Ishikawa (cell line): ENCODE measurements around the gene TMIGD1.

Experiments
- CEBPB ChIP-seq: IDR thresholded peaks from 2 replicates; pipeline ENCODE4 v1.6.1; 2012
- CREB1 ChIP-seq: IDR thresholded peaks from 2 replicates; pipeline ENCODE4 v1.6.1; 2012; ENCODE audit warnings: low read depth
- EGR1 ChIP-seq: IDR thresholded peaks from 2 replicates; pipeline ENCODE4 v1.6.1; 2012
- EP300 ChIP-seq: IDR thresholded peaks from 2 replicates; pipeline ENCODE4 v1.6.1; 2012; ENCODE audit warnings: borderline replicate concordance
- FOXM1 ChIP-seq: IDR thresholded peaks from 2 replicates; pipeline ENCODE4 v1.6.1; 2012; ENCODE audit warnings: low read depth, borderline replicate concordance
- NFIC ChIP-seq: IDR thresholded peaks from 2 replicates; pipeline ENCODE4 v1.6.1; 2012
- RAD21 ChIP-seq: IDR thresholded peaks from 2 replicates; pipeline ENCODE4 v1.6.1; 2012; ENCODE audit warnings: low read depth
- TAF1 ChIP-seq: IDR thresholded peaks from 2 replicates; pipeline ENCODE4 v1.6.1; 2012; ENCODE audit warnings: low read depth, mild to moderate bottlenecking
- TCF12 ChIP-seq: IDR thresholded peaks from 2 replicates; pipeline ENCODE4 v1.6.1; 2012; ENCODE audit warnings: low read depth
- TEAD4 ChIP-seq: IDR thresholded peaks from 2 replicates; pipeline ENCODE4 v1.6.1; 2012
- YY1 ChIP-seq: IDR thresholded peaks from 2 replicates; pipeline ENCODE4 v1.6.1; 2012; ENCODE audit warnings: low read depth
- ZBTB7A ChIP-seq: IDR thresholded peaks from 2 replicates; pipeline ENCODE4 v1.6.1; 2012; ENCODE audit warnings: low read depth
- TF ChIP-seq, protein P1 (sequence below): IDR thresholded peaks from 2 replicates; pipeline ENCODE4 v1.6.1; 2012
- TF ChIP-seq, protein P2 (sequence below): IDR thresholded peaks from 2 replicates; pipeline ENCODE4 v1.6.1; 2012; ENCODE audit warnings: low read depth, mild to moderate bottlenecking
- TF ChIP-seq, protein P3 (sequence below): IDR thresholded peaks from 2 replicates; pipeline ENCODE4 v1.6.1; 2012

Gene TMIGD1

DNA sequence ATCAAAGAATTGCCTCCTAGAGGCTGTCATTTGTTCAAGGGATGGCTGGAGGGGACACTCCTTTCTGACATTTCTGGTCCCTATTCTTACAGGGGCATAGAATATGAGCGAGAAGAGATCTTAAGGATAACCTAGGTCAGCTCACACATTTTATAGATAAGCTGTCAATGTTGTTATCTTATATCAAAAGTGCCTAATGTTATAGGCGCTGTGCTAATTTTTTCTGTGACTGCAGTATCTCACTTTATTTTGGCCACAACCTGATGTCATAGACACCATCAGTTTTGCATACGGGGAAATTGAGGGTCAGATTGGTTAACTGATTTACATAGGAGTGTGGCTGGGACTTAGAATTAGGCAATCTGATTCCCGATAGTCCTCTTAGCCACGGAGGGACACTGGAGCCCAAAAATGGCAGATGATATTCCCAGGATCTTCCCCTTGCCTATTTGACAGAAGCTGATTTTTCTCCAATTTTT lies 46.1 kb upstream of the TMIGD1 start:
- TF ChIP-seq, protein P1, sequence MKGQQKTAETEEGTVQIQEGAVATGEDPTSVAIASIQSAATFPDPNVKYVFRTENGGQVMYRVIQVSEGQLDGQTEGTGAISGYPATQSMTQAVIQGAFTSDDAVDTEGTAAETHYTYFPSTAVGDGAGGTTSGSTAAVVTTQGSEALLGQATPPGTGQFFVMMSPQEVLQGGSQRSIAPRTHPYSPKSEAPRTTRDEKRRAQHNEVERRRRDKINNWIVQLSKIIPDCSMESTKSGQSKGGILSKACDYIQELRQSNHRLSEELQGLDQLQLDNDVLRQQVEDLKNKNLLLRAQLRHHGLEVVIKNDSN = no peak
- TF ChIP-seq, protein P2, sequence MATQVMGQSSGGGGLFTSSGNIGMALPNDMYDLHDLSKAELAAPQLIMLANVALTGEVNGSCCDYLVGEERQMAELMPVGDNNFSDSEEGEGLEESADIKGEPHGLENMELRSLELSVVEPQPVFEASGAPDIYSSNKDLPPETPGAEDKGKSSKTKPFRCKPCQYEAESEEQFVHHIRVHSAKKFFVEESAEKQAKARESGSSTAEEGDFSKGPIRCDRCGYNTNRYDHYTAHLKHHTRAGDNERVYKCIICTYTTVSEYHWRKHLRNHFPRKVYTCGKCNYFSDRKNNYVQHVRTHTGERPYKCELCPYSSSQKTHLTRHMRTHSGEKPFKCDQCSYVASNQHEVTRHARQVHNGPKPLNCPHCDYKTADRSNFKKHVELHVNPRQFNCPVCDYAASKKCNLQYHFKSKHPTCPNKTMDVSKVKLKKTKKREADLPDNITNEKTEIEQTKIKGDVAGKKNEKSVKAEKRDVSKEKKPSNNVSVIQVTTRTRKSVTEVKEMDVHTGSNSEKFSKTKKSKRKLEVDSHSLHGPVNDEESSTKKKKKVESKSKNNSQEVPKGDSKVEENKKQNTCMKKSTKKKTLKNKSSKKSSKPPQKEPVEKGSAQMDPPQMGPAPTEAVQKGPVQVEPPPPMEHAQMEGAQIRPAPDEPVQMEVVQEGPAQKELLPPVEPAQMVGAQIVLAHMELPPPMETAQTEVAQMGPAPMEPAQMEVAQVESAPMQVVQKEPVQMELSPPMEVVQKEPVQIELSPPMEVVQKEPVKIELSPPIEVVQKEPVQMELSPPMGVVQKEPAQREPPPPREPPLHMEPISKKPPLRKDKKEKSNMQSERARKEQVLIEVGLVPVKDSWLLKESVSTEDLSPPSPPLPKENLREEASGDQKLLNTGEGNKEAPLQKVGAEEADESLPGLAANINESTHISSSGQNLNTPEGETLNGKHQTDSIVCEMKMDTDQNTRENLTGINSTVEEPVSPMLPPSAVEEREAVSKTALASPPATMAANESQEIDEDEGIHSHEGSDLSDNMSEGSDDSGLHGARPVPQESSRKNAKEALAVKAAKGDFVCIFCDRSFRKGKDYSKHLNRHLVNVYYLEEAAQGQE = no peak
- no peak for TF ChIP-seq YY1
- TF ChIP-seq EP300 = no peak
- TF ChIP-seq, protein P3, sequence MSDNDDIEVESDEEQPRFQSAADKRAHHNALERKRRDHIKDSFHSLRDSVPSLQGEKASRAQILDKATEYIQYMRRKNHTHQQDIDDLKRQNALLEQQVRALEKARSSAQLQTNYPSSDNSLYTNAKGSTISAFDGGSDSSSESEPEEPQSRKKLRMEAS = no peak
- TF ChIP-seq CREB1 = no peak
- TF ChIP-seq NFIC = no peak
- no peak for TF ChIP-seq RAD21
- no peak for TF ChIP-seq ZBTB7A
- TF ChIP-seq FOXM1 = no peak
- no peak for TF ChIP-seq TEAD4
- TF ChIP-seq CEBPB = no peak
- TF ChIP-seq TAF1 = no peak
- TF ChIP-seq TCF12 = no peak

DNA sequence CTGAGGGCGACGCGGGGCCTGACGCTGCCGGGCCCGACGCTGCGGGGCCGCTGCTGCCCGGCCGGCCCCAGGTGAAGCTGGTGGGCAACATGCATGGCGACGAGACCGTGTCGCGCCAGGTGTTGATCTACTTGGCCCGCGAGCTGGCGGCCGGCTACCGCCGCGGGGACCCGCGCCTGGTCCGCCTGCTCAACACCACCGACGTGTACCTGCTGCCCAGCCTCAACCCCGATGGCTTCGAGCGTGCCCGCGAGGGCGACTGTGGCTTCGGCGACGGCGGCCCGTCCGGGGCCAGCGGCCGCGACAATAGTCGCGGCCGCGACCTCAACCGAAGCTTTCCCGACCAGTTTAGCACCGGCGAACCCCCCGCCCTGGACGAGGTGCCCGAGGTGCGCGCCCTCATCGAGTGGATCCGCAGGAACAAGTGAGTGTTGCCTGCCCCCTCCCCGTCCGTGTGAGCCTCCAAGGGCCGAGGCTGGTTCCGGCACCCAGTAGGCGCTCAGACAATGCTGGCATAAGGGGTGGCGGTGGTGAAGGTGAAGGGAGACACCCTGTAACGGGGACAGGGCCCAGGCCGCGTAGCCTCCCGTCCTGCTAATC lies 45.5 kb upstream of the TMIGD1 start:
- no peak for TF ChIP-seq CEBPB
- TF ChIP-seq, protein P3 = peak; percentile 53; the same call in 1 of the 2 replicates

DNA sequence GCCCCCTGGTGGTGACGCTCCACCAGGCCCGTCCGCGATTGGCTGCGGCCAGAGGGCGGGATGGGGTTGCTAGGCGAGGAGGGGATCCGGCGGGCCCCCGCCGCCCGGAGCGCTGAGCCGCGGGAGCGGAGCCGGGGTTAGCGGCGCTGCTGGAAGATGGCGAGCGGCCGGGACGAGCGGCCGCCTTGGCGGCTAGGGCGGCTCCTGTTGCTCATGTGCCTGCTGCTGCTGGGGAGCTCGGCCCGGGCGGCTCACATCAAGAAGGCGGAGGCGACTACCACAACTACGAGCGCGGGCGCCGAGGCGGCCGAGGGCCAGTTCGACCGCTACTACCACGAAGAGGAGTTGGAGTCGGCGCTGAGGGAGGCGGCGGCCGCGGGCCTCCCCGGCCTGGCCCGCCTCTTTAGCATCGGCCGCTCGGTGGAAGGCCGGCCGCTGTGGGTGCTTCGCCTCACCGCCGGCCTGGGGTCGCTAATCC lies 45.0 kb upstream of the TMIGD1 start, which contains the start of gene CPD:
CPD (plus strand) TSS at position 103 of the 478 bp plus-strand sequence; CDS start at position 157, 54 bp downstream.
- no peak for TF ChIP-seq EGR1
- no peak for TF ChIP-seq EP300
- TF ChIP-seq FOXM1 = no peak
- TF ChIP-seq, protein P1 = no peak
- TF ChIP-seq TEAD4 = no peak
- peak; percentile 82 for TF ChIP-seq YY1
- TF ChIP-seq CREB1 = no peak
- TF ChIP-seq TCF12 = 0 out of 2 replicates have a peak, but pooled peaks have one; percentile 2
- TF ChIP-seq CEBPB = no peak
- no peak for TF ChIP-seq NFIC
- TF ChIP-seq, protein P2 = no peak
- no peak for TF ChIP-seq RAD21
- TF ChIP-seq TAF1 = peak; percentile 84
- TF ChIP-seq, protein P3 = no peak; the same call in 1 of the 2 replicates
- no peak for TF ChIP-seq ZBTB7A

DNA sequence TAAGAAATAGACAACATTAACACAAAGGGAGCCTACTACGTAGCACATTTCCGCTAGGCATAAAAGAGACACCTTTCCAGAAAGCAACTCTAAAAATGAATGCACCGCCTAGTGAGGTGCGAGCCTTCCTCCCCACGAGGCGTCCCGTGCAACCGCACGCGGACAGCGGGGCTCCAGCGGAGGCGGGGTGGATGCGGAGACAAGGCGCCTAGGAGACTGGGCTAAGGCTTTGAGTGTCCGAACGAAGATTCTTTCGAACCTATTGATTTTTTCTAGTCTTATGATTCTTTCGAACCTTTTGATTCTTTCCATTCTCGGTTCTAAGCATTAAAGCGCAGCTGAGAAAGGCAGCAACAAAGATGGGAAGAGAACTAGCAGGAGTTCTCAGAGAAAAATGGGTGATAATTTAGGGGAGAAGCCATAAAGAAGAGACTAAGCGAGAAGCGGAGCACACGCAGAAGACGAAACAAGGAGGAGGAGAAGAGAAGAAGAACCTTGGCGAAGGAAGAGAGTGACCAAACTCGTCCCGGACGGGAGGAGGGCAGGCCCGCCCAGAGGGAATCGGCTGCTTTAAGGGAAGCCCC lies 44.5 kb upstream of the TMIGD1 start:
- 0 out of 2 replicates have a peak, but pooled peaks have one; percentile 10 for TF ChIP-seq TCF12
- no peak for TF ChIP-seq NFIC
- TF ChIP-seq YY1 = no peak
- peak; percentile 67 for TF ChIP-seq CREB1
- TF ChIP-seq, protein P3 = peak; percentile 61

DNA sequence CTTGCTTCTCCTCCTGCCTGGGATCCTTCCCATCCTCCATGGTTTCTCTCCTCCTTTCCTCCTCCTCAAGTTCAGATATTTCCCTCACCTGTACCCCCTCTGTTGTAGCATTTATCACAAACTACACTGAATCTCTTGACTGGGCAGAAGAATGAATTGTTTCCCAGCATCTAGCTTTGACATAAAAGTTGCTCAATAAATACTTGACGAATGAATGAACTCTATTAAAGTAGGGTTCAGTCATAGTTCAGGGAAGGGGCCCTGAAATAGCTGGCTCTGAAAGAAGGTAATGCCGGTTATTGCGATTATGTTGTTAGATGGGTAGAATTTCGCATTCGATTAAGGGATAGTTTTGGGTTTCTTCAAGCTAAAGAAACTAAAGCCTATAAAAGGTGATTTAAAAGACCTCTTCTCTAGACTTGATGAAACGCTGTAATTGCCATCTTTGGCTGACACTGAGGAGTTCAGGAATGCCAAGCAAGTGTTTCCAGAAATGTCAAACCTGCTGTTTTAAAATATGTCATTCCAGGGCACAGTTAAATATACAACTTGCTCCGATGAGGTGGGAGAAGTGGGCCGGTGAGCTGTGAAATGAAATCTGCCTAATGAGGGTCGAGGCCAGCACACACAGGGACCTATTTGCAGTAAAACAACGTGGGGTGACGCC lies 43.9 kb upstream of the TMIGD1 start:
- TF ChIP-seq TAF1 (no peak), EP300 (no peak), TEAD4 (no peak), RAD21 (no peak), EGR1 (no peak)
- TF ChIP-seq, protein P1 = no peak
- TF ChIP-seq, protein P2 = no peak
